Transverse colon (tissue), 4 donors: ENCODE results near the gene PROSER3. TPM values are rescaled to one million over a fixed set of nuclear protein-coding genes. Genes with fewer than 3 reads are reported as not detected.

Experiments used
- DNase-seq: peaks from one replicate; pipeline ENCODE4 v3.0.0-alpha.2; 2019
- H3K27ac ChIP-seq, 4 donors: fragments of 200-600 bp; sonication (generic); 2 replicates each; pipeline ENCODE4 v1.5.1; 2016 to 2018; ENCODE audit warnings: inconsistent platforms in 4 of 4
- H3K27me3 ChIP-seq: fragments of 200-600 bp; sonication (generic); 2 replicates; pipeline ENCODE4 v1.5.1; 2017; ENCODE audit warnings: inconsistent platforms
- H3K36me3 ChIP-seq, 4 donors: fragments of 200-600 bp; sonication (generic); 2 replicates each; pipeline ENCODE4 v1.5.1; 2017 to 2019; ENCODE audit warnings: inconsistent platforms in 4 of 4
- H3K4me1 ChIP-seq, 4 donors: fragments of 200-600 bp; sonication (generic); 2 replicates each; pipeline ENCODE4 v1.5.1; 2017 to 2020; ENCODE audit warnings: inconsistent platforms in 4 of 4
- H3K4me3 ChIP-seq, 4 donors: fragments of 200-600 bp; sonication (generic); 1 replicate in 1 of 4; 2 replicates in 3 of 4; pipeline versions ENCODE4 v1.5.1 to v1.6.1; 2017 to 2019; ENCODE audit warnings: inconsistent platforms in 4 of 4
- H3K9me3 ChIP-seq, 2 donors: fragments of 200-600 bp; sonication (generic); 2 replicates each; pipeline ENCODE4 v1.5.1; 2017 to 2019; ENCODE audit warnings: inconsistent platforms in 2 of 2
- CTCF ChIP-seq, 5 experiments: fragments of 200-600 bp in 3 of 5; fragments of 450-650 bp in 2 of 5; sonication (generic) in 3 of 5; IDR thresholded peaks; 1 replicate in 2 of 5; 2 replicates in 3 of 5; pipeline ENCODE4 v1.5.1; 2016 to 2017; ENCODE audit warnings: antibody characterized with exemption in 5 of 5, inconsistent platforms in 3 of 5, mild to moderate bottlenecking in 2 of 5, moderate library complexity in 1 of 5
- EP300 ChIP-seq: sonication (generic); formaldehyde crosslinking; IDR thresholded peaks from one replicate; pipeline ENCODE4 v1.6.1; 2017; ENCODE audit warnings: antibody characterized with exemption, low read depth
- POLR2A ChIP-seq: fragments of 450-650 bp; IDR thresholded peaks from one replicate; pipeline ENCODE4 v1.6.1; 2016; ENCODE audit warnings: antibody characterized with exemption, mild to moderate bottlenecking, moderate library complexity
- POLR2AphosphoS5 ChIP-seq, 3 donors: sonication (generic); formaldehyde crosslinking; IDR thresholded peaks; one replicate each; pipeline ENCODE4 v1.6.1; 2016; ENCODE audit warnings: antibody characterized with exemption in 3 of 3
- WGBS, 2 donors: methylation state at CpG; one replicate each; pipeline ENCODE4 v1.1.5; 2018; ENCODE audit warnings: low coverage in 1 of 2; 5-methylcytosine and 5-hydroxymethylcytosine counted together
- in situ Hi-C, 4 donors: fragments of 200-750 bp; cut with MboI; loops; one replicate each; pipeline versions ENCODE4 v1.15.0 to v1.15.1; 2017; ENCODE audit warnings: low sequenced_read_pairs in 3 of 4, low pct_ligation_motif_present in 1 of 4, low pct_unique_long_range_greater_than_20kb in 1 of 4
- intact Hi-C: fragments of 100-400 bp; cut with DNase I; formaldehyde crosslinking; loops from one replicate; pipeline ENCODE4 v1.15.1; 2023; ENCODE audit warnings: low total_unique reads
- total RNA-seq, 4 donors: library from RNA; depleted of rRNA; stranded (reverse); fragments of >200 nt; gene quantifications; one replicate each; pipeline ENCODE4 v1.1.0, GENCODE V29; 2016

The PROSER3 gene
- total RNA-seq, 4 donors from 2014 or later: 9.2 to 42.8 (median 24.6) TPM

- Histone ChIP-seq H3K36me3 (no peaks in the 10 kb centered on the region), H3K9me3 (no peaks in the 10 kb centered on the region), H3K27me3 (no peaks in the 10 kb centered on the region), H3K27ac (no peak overlapping the region), H3K4me3 (no peak overlapping the region), H3K4me1 (no peaks in the 10 kb centered on the region)
- DNase-seq: no peak
- intact Hi-C loops (no loop called here), in situ Hi-C loops (no loop called here)
- 85% methylated on average over 9 of the region's 19 CpGs; no CpG with 5 or more reads in 1 of the 2 donors for WGBS, 2 donors
- TF ChIP-seq POLR2A (no peak), CTCF (IDR thresholded peaks at IDR 0.05) (no peak), POLR2AphosphoS5 (IDR thresholded peaks at IDR 0.05) (no peak), EP300 (no peak)
Measured at GRCh38 chr19:35789978-35790944, 32.3 kb downstream of the PROSER3 start.

- Histone ChIP-seq H3K4me3 (no peak overlapping the region), H3K4me1 (no peaks in the 10 kb centered on the region), H3K36me3 (no peaks in the 10 kb centered on the region), H3K27ac (no peak overlapping the region), H3K27me3 (peaks cover 4% of the 10 kb centered on the region), H3K9me3 (no peaks in the 10 kb centered on the region)
- in situ Hi-C loops: no loop called here
- WGBS, 2 donors: 67% methylated on average over 13 of the region's 20 CpGs; no CpG with 5 or more reads in 1 of the 2 donors
- TF ChIP-seq EP300 (no peak), POLR2A (no peak), CTCF (IDR thresholded peaks at IDR 0.05) (no peak), POLR2AphosphoS5 (IDR thresholded peaks at IDR 0.05) (no peak)
- DNase-seq: no peak
- intact Hi-C loops: no loop called here
Measured at GRCh38 chr19:35790981-35791813, 33.2 kb downstream of the PROSER3 start.

GRCh38 chr19:35791814-35792279 lies 33.9 kb downstream of the PROSER3 start:
- in situ Hi-C loops: no loop called here

More at GRCh38 chr19:35791814-35792279, 33.9 kb downstream of the PROSER3 start:
- H3K36me3 ChIP-seq: no peaks in the 10 kb centered on the region
- no peaks in the 10 kb centered on the region for H3K9me3 ChIP-seq
- no peak for DNase-seq
- intact Hi-C loops: no loop called here
- peaks cover 11% of the 10 kb centered on the region for H3K27me3 ChIP-seq
- TF ChIP-seq CTCF (IDR thresholded peaks at IDR 0.05) (no peak), EP300 (no peak), POLR2AphosphoS5 (IDR thresholded peaks at IDR 0.05) (no peak), POLR2A (no peak)
- no peaks in the 10 kb centered on the region for H3K4me1 ChIP-seq
- 85 to 100% methylated on average over 2 to 8 of the region's 9 CpGs for WGBS, 2 donors
- H3K4me3 ChIP-seq: no peak overlapping the region
- H3K27ac ChIP-seq: no peak overlapping the region
